NCI-H1105 (cell line): ENCODE results near the gene NEU4.

Source experiments
- DNase-seq: peaks from one replicate; lab custom pipeline; 2025; lab: John Stamatoyannopoulos, UW

The NEU4 gene

DNA sequence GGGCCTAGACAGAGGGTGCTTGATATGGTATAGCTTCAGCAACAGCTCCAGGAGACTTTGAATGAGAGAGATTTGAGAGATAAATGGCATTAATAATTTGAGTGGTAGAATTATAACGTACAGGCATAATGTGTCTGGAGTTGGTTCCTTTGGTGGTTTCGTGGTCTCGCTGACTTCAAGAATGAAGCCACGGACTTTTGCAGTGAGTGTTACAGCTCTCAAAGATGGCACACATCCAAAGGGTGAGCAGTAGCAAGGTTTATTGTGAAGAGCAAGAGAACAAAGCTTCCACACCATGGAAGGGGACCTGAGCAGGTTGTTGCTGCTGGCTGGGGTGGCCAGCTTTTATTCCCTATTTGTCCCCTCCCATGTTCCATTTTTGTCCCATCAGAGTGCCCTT, 26.6 kb downstream of the NEU4 start:
- no peak for DNase-seq

- no peak for DNase-seq
These were observed 27.3 kb downstream of the NEU4 start for GRCh38 chr2:241836292-241836691.

DNA sequence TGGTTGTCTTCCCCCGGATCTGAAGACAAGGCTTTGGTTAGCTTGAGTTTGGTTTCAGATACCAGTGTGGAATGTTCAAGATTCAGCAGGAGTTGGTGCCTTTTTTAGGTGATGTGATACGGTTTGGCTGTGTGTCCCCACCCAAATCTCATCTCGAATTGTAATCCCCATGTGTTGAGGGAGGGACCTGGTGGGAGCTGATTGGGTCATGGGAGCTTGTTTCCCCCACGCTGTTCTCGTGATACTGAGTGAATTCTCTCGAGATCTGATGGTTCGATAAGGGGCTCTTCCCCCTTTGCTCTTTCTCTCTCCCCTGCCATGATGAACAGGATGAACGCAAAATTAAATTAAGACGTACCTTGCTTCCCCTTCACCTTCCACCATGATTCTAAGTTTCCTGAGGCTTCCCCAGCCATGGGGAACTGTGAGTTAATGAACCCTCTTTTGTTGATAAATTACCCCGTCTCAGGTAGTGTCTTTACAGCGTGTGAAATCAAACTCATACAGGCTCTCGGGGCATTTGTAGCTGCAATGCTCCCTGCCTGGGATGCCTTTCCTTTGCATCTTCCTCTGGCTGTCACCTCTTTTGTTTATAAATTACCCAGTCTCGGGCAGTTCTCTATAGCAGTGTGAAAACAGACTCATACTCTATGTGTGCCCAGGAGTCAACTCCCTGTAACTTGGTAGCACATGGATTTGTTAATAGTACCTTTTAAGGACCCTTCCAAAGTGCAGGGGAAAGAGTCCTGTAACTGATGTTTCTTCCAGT, 28.4 kb downstream of the NEU4 start:
- no peak for DNase-seq

GRCh38 chr2:241841181-241842066, 32.4 kb downstream of the NEU4 start:
- no peak for DNase-seq

- no peak for DNase-seq
These were observed 33.0 kb downstream of the NEU4 start for GRCh38 chr2:241842067-241842415.

- DNase-seq = no peak
These were observed 33.7 kb downstream of the NEU4 start for GRCh38 chr2:241842620-241843211.

DNA sequence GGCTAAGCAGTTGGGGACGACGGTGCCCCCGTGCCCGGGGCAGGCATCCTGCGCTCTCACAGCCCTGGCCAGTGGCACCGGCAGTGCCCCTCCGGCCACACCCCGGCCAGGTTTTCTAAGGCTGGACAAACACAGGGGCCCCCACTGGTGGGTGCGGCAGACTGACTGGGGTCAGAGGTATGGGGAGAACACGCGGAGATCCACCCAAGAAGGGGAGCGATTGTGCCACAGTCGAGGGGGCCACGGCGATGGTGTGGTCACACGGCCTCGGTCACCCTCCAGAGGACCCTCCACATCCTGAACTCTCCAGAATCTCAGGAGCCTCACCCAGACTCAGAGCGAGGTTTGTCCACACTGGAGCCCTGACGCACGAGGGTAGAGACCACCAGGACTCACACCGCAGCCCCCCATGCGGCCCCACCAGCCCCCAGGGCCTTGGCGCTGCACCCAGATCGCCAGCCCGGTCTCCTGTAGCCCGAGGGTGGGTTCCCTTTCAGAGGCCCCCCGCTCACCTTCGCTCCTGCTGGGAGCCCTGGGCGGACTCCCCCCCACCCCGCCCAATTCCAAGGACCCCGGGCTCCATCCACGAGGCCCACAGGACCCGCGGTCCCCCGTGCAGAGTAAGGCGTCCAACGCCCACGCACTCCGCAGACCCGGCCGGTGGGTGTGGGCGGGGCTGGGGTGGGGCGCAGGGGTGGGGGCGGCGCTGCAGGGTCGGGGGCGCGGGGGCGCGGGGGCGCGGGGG, 34.5 kb downstream of the NEU4 start:
- no peak for DNase-seq

- no peak for DNase-seq
These were observed 35.2 kb downstream of the NEU4 start for GRCh38 chr2:241844066-241844728.

DNA sequence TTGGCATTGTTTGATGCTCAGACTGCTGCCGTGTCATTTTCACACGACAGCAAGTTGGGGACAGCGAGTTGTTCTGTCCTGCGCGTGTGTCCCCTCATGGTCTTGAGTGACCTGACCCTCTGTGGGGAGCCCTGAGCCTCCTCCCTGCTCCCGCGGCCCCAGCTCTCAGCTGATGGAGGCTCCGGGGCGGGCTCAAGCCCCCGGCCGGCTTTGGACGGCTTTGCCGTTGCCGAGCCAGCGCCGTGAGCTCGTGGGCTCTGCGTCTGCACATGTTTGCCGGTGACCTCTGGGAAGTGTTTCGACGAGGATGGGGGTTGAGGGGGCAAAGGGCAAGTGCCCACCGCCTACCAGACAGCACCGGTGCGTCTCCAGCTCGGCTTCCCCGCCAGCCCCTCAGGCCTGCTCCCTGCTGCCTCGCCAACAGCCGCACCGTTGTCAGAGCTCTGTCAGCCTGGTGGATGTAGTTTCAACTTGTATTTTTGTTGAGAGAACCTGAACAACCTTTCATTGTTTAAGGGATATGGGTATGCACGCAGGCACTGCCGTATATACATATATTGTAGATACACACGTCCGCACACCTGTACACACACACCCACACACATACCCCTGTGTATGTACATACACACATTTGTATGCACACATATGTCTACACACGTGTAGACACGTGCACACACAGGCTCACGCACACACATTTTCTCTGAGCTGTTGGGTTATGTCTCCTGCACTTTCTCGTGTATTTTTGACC, 36.0 kb downstream of the NEU4 start:
- no peak for DNase-seq

DNA sequence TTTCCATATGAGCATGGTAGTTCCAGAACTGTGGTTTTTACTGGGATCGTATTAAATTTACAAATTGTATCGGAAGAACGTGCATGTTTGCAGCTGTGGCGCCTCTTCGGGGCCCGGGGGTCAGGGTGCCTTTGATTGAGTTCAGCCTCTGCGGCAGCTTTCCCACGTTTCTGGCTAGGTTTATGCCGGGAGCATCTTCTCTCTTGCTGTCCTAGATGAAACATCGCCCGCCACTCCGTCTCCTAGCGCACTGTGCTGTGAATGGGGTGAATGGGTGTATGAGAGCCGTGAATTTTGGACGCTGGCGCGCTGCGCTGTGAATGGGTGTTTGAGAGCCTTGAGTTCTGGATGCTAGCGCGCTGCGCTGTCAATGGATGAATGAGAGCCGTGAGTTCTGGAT, 37.4 kb downstream of the NEU4 start:
- DNase-seq = no peak

GRCh38 chr2:241848761-241849615, 40.0 kb downstream of the NEU4 start:
- no peak for DNase-seq

GRCh38 chr2:241849616-241850543, 40.9 kb downstream of the NEU4 start:
- no peak for DNase-seq

GRCh38 chr2:241850544-241851324, 41.7 kb downstream of the NEU4 start:
- no peak for DNase-seq

DNA sequence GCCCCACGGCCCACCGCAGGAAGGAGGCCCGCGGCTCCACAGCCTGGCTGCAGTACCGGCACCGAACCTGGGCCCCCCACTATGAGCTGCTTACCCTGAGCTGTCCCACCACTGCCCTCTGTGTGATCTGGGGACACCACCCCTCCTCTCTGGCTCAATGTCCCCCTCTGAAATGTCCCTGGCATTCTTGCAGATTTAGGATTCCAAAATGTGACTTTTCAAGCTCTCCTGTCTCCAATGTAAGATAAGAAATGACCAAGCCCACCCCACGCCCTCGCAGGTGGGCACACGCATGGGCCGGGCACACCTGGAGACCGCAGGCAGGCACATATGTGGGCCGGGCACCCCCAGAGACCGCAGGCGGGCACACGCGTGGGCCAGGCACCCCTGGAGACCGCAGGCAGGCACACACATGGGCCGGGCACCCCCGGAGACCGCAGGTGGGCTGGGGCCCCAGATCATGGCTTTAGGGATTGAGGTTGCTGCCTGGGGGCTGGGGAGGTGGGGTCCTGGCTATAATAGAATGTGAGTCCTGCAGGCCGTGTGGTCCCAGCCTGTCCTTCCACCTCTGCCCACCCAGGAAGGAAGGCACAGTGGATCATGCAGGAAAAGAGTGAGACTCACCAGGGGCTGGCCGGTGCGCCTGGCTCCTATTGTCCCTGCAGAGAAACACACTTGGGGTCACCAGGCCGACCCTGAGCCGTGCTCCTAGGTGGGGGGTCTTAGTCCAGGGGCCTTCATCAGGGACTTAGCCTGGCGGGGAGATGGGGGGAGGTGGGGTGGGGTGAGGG, 42.5 kb downstream of the NEU4 start:
- DNase-seq = no peak

DNA sequence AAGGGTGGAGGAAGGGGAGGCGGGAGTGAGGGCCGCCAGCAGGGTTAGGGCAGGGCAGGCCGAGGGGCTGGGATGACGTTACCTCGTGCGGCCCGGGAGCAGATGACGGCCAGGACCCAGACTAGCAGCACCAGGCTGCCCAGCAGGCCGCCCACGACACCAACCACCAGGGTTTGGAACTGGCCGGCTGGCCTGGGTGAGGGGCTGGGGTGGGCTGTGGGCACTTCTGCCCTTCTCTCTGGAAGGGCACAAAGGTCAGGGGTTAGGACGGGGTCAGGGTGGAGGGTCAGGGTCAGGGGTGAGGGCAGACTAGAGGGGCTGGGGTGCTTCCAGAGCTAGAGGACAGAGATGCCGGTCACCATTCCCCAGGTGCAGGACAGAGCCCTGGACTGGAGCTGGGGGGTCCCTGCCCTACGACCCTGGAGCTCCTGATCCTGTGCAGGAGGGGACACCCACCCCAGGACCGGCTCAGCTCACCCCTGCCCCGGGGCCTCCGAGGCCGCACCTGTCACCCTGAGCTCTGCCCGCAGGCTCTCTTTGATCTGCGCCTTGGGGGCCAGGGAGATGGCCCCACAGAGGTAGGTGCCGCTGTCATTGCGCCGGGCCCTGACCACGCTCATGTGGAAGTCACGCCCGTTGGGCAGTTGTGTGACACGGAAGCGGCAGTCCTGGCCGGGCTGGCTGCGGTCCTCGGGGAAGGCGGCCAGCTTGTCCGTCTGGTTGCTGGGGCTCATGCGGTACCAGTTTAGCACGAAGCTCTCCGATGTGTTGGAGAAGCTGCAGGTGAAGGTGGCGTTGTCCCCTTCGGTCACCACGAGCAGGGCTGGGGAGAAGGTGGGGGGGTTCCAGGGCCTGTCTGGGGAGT, 43.4 kb downstream of the NEU4 start:
- no peak for DNase-seq

DNA sequence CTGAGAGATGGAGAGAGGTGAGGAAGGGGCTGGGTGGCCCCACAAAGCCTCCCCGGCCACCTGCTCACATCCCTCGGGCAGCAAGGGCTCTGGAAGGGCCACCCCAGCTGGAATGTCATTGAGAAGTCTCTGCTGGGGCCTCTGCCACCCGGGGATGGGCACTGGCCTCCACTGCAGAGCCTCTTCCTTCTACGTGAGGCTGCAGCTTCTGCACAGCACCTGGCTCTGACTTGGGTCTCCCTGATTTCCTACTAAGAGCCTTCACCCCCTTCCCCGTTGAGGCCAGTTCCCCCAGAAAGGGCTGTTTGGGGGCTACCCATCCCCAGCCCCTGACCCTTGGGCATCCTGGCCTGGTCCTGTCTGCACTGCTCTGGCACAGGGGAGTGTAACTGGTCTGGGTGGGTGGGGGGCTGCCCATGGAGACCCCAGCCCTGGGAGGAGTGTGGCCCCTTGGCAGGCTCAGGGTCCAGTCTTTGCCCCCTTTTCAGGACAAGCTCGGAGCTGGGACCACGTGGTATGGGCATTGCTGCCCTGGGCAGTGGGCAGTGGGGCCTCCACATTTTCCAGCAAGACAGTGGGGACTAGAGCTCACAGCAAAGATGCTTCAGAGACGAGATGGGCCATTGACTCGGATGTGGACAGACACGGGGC, 44.1 kb downstream of the NEU4 start:
- no peak for DNase-seq
